Loucy (cell line): ENCODE measurements around the gene ESYT3.
"Not testable (repeated sequence)": the region's sequence is repeated elsewhere in the genome, so short reads cannot be mapped to it uniquely, and the experiment has no call there.

Experiments used
- H2AFZ ChIP-seq: fragments of 200-600 bp; sonication (generic); 2 replicates; pipeline ENCODE4 v1.6.0; 2016; ENCODE audit warnings: antibody characterized with exemption, mild to moderate bottlenecking, low read length, moderate library complexity
- H3F3A ChIP-seq: fragments of 200-600 bp; 2 replicates; pipeline ENCODE4 v1.6.0; 2016; ENCODE audit warnings: antibody characterized with exemption, low read depth, mild to moderate bottlenecking
- H3K27me3 ChIP-seq: fragments of 200-600 bp; sonication (generic); 2 replicates; pipeline ENCODE4 v1.6.1; 2014; ENCODE audit warnings: low read length, mild to moderate bottlenecking; ENCODE audit not compliant: insufficient read depth, poor library complexity, severe bottlenecking
- H3K36me3 ChIP-seq: fragments of 200-600 bp; sonication (generic); 2 replicates; pipeline ENCODE4 v1.6.1; 2016; ENCODE audit warnings: low read length; ENCODE audit not compliant: insufficient read depth
- H3K4me1 ChIP-seq: fragments of 200-600 bp; sonication (generic); 2 replicates; pipeline ENCODE4 v1.5.1; 2014; ENCODE audit warnings: low read length, mild to moderate bottlenecking; ENCODE audit not compliant: insufficient read depth, poor library complexity, severe bottlenecking
- H3K4me2 ChIP-seq: fragments of 200-600 bp; sonication (generic); 2 replicates; pipeline ENCODE4 v1.6.0; 2014; ENCODE audit warnings: antibody characterized with exemption, low read length, low read depth, mild to moderate bottlenecking; ENCODE audit not compliant: poor library complexity, severe bottlenecking
- H3K4me3 ChIP-seq: fragments of 200-600 bp; sonication (generic); 2 replicates; pipeline ENCODE4 v1.5.1; 2014; ENCODE audit warnings: low read length, mild to moderate bottlenecking, mixed read lengths; ENCODE audit not compliant: poor library complexity, severe bottlenecking
- H3K79me2 ChIP-seq: fragments of 200-600 bp; sonication (generic); 2 replicates; pipeline ENCODE4 v1.6.1; 2014; ENCODE audit warnings: low read length; ENCODE audit not compliant: insufficient read depth
- H3K9ac ChIP-seq: fragments of 200-600 bp; sonication (generic); 2 replicates; pipeline ENCODE4 v1.6.0; 2014; ENCODE audit warnings: mild to moderate bottlenecking, low read depth, low read length, moderate library complexity; ENCODE audit not compliant: poor library complexity, severe bottlenecking
- H3K9me2 ChIP-seq: fragments of 200-600 bp; sonication (generic); replicated peaks from 2 replicates; pipeline ENCODE4 v1.6.1; 2016; ENCODE audit warnings: low read depth, low read length, mixed read lengths
- H3K9me3 ChIP-seq: fragments of 200-600 bp; sonication (generic); 2 replicates; pipeline ENCODE4 v1.6.1; 2014; ENCODE audit warnings: mild to moderate bottlenecking, antibody characterized with exemption, low read length, low read depth; ENCODE audit not compliant: insufficient read depth
- H4K20me1 ChIP-seq: fragments of 200-600 bp; sonication (generic); 2 replicates; pipeline ENCODE4 v1.6.0; 2014; ENCODE audit warnings: antibody characterized with exemption, low read length, mild to moderate bottlenecking; ENCODE audit not compliant: insufficient read depth, poor library complexity, severe bottlenecking
- EZH2phosphoT487 ChIP-seq: fragments of 200-600 bp; IDR thresholded peaks from 2 replicates; pipeline ENCODE4 v1.6.1; 2018; ENCODE audit warnings: antibody characterized with exemption, mild to moderate bottlenecking, moderate library complexity, borderline replicate concordance
- TF ChIP-seq, protein P1 (sequence below): fragments of 200-600 bp; sonication (generic); conservative IDR thresholded peaks from 2 replicates; pipeline ENCODE4 v1.5.1; 2014; ENCODE audit warnings: mild to moderate bottlenecking, antibody characterized with exemption, low read length

The ESYT3 gene

DNA sequence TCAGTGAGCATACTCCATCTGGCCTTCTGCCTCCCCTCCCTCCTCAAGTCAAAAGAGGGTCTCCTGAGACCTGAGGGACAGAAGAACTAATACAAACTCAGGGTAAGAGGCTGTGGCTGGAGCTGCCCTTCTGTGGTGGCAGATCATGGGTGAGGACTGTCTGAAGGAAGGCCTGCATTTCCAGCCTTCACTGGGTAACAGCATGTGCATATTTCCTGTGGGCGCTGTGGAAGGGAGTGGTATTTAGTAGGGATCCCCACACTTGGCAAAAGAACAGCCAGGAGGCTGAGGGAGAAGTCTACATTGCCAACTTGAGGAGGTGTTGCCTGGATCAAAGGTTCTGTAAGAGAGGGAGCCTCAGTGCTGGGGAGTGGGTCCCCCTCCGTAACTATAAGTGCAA lies 10.1 kb upstream of the ESYT3 start:
- no peak for TF ChIP-seq EZH2phosphoT487
- TF ChIP-seq, protein P1, sequence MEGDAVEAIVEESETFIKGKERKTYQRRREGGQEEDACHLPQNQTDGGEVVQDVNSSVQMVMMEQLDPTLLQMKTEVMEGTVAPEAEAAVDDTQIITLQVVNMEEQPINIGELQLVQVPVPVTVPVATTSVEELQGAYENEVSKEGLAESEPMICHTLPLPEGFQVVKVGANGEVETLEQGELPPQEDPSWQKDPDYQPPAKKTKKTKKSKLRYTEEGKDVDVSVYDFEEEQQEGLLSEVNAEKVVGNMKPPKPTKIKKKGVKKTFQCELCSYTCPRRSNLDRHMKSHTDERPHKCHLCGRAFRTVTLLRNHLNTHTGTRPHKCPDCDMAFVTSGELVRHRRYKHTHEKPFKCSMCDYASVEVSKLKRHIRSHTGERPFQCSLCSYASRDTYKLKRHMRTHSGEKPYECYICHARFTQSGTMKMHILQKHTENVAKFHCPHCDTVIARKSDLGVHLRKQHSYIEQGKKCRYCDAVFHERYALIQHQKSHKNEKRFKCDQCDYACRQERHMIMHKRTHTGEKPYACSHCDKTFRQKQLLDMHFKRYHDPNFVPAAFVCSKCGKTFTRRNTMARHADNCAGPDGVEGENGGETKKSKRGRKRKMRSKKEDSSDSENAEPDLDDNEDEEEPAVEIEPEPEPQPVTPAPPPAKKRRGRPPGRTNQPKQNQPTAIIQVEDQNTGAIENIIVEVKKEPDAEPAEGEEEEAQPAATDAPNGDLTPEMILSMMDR: no peak
- Histone ChIP-seq H3K9ac (no peak overlapping the region), H3K79me2 (no peaks in the 10 kb centered on the region), H3K9me2 (no peaks in the 10 kb centered on the region), H3K27me3 (no peaks in the 10 kb centered on the region), H3K4me3 (no peak overlapping the region), H3K9me3 (no peaks in the 10 kb centered on the region), H3K4me1 (no peaks in the 10 kb centered on the region), H4K20me1 (no peaks in the 10 kb centered on the region), H3K36me3 (no peaks in the 10 kb centered on the region), H3K4me2 (no peak overlapping the region), H2AFZ (peak overlapping the region; percentile 26; the same call in 1 of the 2 replicates), H3F3A (no peaks in the 10 kb centered on the region)

DNA sequence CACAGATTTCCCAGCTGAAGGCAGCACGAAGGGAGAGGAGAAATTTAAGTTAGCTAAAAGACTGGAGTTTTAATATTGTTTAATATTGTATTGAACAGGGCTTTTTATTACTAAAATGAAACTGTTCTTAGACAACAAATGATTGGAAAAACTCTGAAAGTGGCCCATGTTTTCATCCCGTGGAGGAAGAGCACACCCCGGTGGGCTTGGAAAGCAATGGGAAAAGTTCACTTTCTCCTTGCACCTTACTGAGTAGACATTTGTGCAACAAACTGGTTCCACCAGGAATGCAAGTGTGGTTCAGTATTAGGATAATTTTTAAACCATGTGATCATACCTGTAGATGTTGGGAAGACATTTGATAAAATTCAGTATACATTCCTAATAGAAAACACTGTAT lies 8.2 kb upstream of the ESYT3 start:
- TF ChIP-seq EZH2phosphoT487: no peak
- TF ChIP-seq, protein P1: peak; percentile 51
- Histone ChIP-seq H3K4me1 (no peaks in the 10 kb centered on the region), H3K9ac (no peak overlapping the region), H4K20me1 (no peaks in the 10 kb centered on the region), H2AFZ (no peak overlapping the region), H3F3A (no peaks in the 10 kb centered on the region), H3K4me2 (no peak overlapping the region), H3K9me2 (no peaks in the 10 kb centered on the region), H3K36me3 (no peaks in the 10 kb centered on the region), H3K9me3 (no peaks in the 10 kb centered on the region), H3K79me2 (no peaks in the 10 kb centered on the region), H3K4me3 (no peak overlapping the region), H3K27me3 (no peaks in the 10 kb centered on the region)

DNA sequence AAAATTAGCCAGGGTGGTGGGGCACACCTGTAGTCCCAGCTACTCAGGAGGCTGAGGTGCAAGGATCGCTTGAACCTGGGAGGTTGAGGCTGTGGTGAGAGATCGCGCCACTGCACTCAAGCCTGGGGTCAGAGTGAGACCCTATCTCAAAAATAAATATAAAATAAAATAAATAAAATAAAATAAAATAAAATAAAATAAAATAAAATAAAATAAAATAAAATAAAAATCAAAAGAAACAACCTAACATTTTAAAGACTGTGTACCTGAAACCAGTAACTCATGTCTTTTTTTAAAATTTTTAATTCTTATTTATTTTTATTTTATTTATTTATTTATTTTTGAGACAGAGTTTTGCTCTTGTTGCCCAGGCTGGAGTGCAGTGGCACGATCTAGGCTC lies 7.7 kb upstream of the ESYT3 start:
- not testable (repeated sequence) for H3K4me3 ChIP-seq, H3F3A ChIP-seq, H3K79me2 ChIP-seq, H4K20me1 ChIP-seq, H3K9me3 ChIP-seq, H3K9me2 ChIP-seq, H3K4me1 ChIP-seq, H3K27me3 ChIP-seq, H3K9ac ChIP-seq, H3K36me3 ChIP-seq, H3K4me2 ChIP-seq, H2AFZ ChIP-seq

DNA sequence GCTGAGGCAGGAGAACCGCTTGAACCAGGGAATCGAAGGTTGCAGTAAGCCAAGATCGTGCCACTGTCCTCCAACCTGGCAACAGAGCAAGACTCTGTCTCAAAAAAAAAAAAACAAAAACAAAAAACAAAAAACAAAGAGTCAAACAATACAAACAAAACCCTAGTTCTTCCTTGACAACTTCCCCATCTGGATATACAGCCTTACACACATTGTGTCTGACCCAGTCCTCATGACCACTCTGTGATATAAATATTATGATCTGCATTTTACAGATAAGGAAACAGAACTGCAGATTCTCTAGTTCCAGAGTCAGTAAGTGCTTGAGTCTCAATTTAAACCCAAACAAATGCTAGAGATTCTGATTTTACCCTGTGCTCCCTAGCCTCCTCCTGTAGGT lies 4.8 kb upstream of the ESYT3 start:
- Histone ChIP-seq H3K4me2 (no peak overlapping the region), H3K36me3 (no peaks in the 10 kb centered on the region), H3K4me3 (no peak overlapping the region), H3K9ac (no peak overlapping the region), H2AFZ (no peak overlapping the region), H3K9me3 (no peaks in the 10 kb centered on the region), H3K9me2 (no peaks in the 10 kb centered on the region), H3K4me1 (no peaks in the 10 kb centered on the region), H3K27me3 (no peaks in the 10 kb centered on the region), H3F3A (no peaks in the 10 kb centered on the region), H3K79me2 (no peaks in the 10 kb centered on the region), H4K20me1 (no peaks in the 10 kb centered on the region)
- TF ChIP-seq EZH2phosphoT487: no peak
- TF ChIP-seq, protein P1: no peak
